ENCODE results near the gene BRIP1.
"Not testable (repeated sequence)": the region's sequence is repeated elsewhere in the genome, so short reads cannot be mapped to it uniquely, and the experiment has no call there.

The BRIP1 gene

DNA sequence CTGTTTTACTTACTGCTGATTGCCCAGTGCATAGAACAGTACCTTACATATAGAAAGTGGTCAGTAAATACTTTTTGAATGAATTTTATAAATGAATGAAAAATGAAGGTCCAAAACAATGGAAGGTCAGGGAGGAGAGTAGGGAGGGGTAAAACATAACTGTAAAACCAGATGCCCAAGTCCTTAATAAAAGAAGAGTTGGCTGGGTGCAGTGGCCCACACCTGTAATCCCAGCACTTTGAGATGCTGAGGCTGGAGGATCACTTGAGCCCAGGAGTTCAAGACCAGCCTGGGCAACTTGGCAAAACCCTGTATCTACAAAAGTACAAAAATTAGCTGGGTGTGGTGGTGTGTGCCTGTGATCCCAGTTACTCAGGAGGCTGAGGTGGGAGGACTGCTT is 108.2 kb downstream of the BRIP1 start:
- DNase-seq = no peak

GRCh38 chr17:61754124-61754523 is 109.2 kb downstream of the BRIP1 start:
- no peak for DNase-seq

DNA sequence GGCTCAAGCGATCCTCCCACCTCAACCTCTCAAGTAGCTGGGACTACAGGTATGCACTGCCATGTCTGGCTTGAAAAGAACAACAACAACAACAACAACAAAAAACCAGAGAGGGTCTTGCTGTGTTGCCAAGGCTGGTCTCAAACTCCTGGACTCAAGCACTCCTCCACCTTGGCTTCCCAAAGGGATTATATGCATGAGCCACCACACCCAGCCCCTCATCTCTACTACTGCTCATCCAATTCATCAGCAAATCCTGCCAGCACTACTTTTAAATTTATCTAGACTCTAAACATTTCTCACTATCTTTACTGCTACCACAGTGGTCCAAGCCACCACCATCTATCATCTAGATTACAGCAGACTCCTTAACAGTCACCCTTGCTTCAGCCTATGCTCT is 109.6 kb downstream of the BRIP1 start:
- no peak for DNase-seq

GRCh38 chr17:61750656-61751055 is 112.7 kb downstream of the BRIP1 start:
- DNase-seq = no peak

DNA sequence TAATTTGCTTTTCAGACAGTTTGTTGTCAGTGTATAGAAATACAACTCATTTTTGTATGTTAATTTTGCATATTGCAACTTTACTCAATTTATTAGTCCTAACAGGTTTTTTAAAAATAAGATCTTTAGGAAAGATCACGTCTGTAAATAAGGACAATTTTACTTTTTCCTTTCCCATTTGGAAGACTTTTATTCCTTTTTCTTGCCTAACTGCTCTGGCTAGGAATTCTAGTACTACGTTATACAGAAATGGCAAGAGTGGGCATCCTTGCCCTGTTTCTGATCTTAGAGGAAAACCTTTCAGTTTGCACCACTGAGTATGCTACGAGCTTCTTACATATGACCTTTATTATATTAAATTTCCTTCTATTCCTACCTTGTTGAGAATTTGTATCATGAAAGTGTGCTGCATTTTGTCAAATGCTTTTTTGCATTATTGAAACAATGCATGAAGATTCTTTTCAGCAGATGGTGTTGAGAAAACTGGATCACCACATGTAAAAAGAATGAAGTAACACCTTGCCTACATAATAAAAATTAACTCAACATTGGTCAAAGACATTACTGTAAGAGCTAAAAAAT is 113.4 kb downstream of the BRIP1 start:
- DNase-seq = no peak

- no peak for DNase-seq
These were observed 116.9 kb downstream of the BRIP1 start for GRCh38 chr17:61746248-61746985.

DNA sequence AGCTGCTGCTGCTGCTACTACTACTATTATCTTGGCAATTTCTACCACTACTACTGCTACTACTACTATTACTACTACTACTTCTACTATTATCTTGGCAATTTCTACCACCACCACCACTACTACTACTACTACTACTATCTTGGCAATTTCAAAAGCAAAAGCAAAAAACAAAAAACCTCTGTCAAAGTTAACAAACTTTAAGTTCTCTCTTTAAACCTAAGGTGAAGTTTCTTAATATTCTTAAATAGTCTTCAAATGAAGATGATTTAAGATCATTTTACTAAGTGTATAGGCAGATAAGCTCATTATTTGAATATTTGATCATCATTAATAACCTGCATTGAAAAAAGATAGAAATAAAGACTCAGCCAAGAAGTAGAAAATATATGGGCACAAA is 118.5 kb downstream of the BRIP1 start:
- DNase-seq = no peak

DNA sequence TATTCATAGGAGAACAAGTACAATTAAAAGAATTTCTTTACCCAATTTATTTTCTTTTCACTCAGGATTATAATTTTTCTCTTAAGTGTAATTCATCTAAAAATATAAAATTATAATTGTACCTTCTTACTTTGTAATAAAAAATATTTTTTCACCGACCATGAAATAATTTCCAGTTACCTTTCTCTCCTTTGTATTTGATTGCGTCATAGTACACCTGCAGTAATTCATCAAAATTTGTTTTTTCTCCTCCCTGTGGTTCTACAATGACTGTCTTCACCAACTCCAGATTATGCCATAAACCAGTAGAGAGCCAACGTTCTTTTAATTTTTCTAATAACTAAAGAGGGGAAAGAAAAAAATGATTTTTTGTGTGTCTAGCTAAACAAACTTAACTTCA is 119.1 kb downstream of the BRIP1 start:
- no peak for DNase-seq

- DNase-seq = no peak
These were observed 119.6 kb downstream of the BRIP1 start for GRCh38 chr17:61743766-61744165.

DNA sequence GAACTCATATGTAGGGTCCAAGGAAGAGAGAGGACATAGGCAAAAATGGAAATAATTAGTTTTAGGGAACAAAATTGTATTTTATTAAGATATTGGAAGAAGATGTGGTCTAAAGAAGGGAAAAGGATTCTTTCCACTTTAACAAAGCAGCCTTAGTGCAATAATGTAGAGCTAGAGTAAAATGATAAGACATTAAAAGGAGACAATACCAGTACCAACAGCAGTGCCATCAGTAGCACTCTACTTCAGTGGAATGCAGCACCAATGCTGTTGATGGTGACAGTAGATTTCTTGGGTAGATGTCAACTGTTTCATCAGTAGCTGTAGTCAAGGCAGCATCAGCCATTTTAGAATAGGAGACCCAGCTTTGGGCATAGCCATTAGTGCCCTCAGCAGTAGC is 124.3 kb downstream of the BRIP1 start:
- DNase-seq = no peak

- DNase-seq = no peak
These were observed 125.1 kb downstream of the BRIP1 start for GRCh38 chr17:61738249-61738648.

- no peak for DNase-seq
These were observed 125.5 kb downstream of the BRIP1 start for GRCh38 chr17:61737820-61738219.

DNA sequence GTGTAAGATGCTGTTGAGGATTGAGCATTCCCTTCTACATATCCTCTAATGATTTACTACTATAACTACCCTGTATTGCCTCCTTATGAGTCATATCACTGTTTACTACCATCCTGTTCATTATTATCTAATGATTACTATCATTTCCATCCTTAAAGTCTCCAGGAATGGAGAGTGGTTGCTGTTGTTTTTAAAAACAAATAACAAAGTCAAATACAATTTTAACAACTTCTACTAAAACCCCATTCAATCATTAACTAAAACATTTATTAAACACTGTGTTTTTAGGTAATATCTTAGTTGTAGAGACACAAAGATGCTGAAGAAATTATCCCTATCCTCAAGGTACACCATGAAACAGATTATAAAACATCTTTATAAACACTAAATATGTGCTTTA is 126.9 kb downstream of the BRIP1 start:
- no peak for DNase-seq

- no peak for DNase-seq
These were observed 127.5 kb downstream of the BRIP1 start for GRCh38 chr17:61735807-61736206.

GRCh38 chr17:61734466-61734865 is 128.9 kb downstream of the BRIP1 start:
- DNase-seq = no peak

DNA sequence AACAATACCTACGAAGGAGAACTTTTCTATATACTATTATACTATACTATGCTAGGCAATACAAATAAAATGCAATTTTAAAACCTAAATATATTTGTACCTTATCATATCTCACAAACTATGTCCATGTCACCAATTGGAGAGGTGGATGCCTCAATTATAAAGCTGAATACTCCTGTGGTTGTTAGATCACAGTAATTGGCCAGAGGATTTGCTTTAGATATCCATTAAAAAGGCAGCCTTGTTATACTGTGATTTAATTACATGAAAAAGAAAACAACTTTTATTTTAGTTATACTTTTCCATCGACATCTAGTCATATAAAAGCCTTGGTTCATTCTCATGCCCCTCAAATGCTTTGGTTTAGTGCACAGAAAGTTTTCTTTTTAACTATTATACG is 129.3 kb downstream of the BRIP1 start:
- no peak for DNase-seq

GRCh38 chr17:61733021-61733420 is 130.3 kb downstream of the BRIP1 start:
- DNase-seq = no peak

- no peak for DNase-seq
These were observed 131.2 kb downstream of the BRIP1 start for GRCh38 chr17:61732169-61732568.

GRCh38 chr17:61731330-61731729 is 132.0 kb downstream of the BRIP1 start:
- DNase-seq = no peak

GRCh38 chr17:61729690-61730268 is 133.5 kb downstream of the BRIP1 start:
- no peak for DNase-seq

- DNase-seq = no peak
These were observed 135.0 kb downstream of the BRIP1 start for GRCh38 chr17:61728297-61728836.

DNA sequence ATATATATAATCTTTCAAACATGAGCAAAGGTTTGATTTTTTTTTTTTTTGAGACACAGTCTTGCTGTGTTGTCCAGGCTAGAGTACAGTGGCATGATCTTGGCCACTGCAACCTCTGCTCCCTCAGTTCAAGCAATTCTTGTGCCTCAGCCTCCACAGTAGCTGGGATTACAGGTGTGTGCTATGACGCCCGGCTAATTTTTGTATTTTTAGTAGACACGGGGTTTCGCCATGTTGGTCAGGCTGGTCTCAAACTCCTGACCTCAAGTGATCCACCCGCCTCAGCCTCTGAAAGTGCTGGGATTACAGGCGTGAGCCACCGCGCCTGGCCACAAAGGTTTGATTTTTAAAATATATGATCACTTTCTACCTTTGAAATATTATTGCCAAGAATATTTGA is 135.5 kb downstream of the BRIP1 start:
- not testable (repeated sequence) for DNase-seq

GRCh38 chr17:61726977-61727376 is 136.4 kb downstream of the BRIP1 start:
- DNase-seq = no peak

DNA sequence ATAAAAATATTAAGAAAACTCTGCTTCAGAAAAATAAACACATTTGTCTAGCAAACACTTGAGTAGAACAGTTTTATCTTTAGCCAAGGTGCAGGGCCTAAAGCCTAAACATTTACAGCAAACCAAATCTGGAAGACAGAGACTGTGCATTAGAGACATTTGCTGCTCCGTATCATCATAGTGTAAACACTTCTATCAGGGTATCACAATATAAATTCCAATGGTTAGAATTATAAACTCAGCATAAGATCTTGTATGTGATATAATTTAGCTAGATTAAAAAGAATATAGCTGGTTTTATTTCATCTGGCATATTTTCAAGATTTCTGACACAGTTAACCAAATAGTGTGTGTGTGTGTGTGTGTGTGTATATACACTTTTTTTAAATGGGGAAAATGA is 138.6 kb downstream of the BRIP1 start:
- no peak for DNase-seq
